Retinal pigment epithelial cell (primary cell): Measurements from ENCODE around the gene B9D2.

ENCODE experiments used
- DNase-seq: peaks from one replicate; pipeline ENCODE4 v3.0.0-alpha.2; 2010; ENCODE audit warnings: low read depth
- H3K4me3 ChIP-seq: 2 replicates; pipeline ENCODE4 v1.5.1; 2011; ENCODE audit warnings: mild to moderate bottlenecking, low read length, control low read depth, moderate library complexity
- CTCF ChIP-seq: conservative IDR thresholded peaks from 2 replicates; pipeline ENCODE4 v1.5.1; 2011; ENCODE audit warnings: low read depth, low read length, control low read depth, inconsistent platforms

Gene B9D2

GRCh38 chr19:41408256-41408655 lies 44.3 kb upstream of the B9D2 start:
- no peak for DNase-seq
- TF ChIP-seq CTCF: no peak
- H3K4me3 ChIP-seq: no peak overlapping the region

DNA sequence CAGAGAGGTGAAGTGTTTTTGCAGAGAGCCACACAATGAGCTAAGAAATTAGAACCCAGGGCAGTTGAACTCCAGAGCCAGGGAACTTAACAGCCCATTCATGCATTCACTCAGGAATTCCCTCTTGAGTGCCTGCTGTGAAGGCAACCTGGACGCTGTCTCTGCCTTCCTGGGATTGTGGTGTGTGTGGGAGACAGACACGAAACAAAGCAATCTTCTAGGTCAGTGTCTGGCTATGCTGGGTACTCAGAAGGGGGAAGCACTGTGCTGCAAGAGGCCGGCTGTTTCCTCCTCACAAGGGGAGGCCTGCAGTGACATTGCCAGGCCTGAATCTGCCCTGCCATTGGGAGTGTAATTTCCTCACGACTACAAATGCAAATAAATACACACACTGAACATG lies 43.3 kb upstream of the B9D2 start:
- DNase-seq: no peak
- no peak overlapping the region for H3K4me3 ChIP-seq
- no peak for TF ChIP-seq CTCF

DNA sequence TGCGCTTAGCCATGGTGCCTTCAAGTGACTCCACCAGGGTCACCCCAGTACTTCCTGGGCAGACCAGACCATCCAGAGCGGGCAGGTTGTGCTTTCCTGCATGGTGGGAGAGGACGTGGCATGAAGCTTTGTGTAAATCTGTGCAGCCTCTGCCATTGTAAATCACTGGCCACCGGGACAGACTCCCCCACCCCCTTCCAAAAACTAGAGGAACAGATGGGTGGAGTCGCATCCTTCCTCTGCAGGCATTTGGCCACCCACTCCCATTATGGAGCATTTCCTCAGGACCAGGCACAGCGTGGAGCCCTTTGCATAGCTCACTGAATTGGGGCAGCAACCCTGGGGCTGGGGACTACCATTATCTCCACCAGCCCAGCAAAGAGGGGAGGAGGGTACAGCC lies 41.8 kb upstream of the B9D2 start:
- no peak overlapping the region for H3K4me3 ChIP-seq
- TF ChIP-seq CTCF: no peak
- no peak for DNase-seq

DNA sequence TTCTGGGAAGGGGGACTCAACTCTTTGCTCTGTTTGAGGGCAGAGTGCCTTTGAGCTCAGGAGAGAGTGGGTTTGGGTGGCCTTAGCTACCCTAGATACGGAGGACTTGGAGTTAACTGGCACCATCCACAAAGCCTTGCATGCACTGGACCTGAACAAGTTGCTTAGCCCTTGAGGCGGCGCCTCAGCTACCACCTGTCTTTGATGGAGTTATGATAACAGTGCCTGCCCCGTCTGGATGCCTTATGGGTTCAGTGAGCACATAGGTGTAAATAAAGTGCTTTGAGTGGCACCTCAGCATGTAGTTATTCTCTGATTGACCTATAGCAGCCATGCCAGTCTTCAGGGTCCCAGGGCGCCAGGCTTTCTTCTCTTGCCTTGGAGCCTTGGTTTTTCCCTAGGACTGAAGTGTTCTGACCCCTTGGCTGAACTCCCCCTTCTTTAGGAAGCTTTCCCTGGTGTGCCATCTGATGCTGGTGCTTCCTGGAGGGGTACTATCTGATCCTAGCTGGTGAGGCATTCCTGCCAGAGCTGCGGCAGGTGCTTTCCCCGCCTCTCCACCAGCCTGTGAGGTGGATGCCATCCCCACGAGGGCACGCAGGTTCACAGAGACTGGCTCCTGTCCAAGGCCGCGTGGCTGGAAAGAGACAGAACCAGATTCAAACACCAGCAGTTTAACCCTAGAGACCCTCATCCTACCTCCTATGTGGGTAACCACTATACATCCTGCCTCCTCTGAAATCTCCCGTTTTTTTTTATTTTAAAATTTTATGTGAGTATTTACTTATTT lies 39.4 kb upstream of the B9D2 start:
- no peak for DNase-seq
- no peak overlapping the region for H3K4me3 ChIP-seq
- no peak for TF ChIP-seq CTCF

- TF ChIP-seq CTCF: no peak
- H3K4me3 ChIP-seq: no peak overlapping the region
- no peak for DNase-seq
These were observed 38.1 kb upstream of the B9D2 start for GRCh38 chr19:41402010-41402409.

DNA sequence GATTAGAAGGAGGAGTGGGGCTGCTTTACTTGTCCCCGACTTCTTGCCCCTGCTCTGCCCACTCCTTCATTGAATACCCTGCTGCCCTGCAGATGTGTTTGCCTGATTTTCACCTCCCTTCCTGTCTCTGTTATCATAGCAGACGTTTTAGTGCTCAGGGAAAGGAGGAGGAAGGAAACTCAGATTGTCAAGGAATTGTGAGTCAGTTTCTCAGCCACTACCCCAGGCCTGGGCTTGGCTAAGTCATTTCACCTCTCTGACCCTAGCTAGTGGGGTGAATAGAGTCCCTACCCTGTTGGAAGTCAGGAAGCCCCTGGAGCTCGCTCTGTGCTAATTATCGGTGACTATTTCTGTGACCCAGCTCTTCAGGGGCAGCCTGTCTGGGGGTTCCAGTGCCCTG lies 37.5 kb upstream of the B9D2 start:
- no peak for TF ChIP-seq CTCF
- no peak for DNase-seq
- no peak overlapping the region for H3K4me3 ChIP-seq

DNA sequence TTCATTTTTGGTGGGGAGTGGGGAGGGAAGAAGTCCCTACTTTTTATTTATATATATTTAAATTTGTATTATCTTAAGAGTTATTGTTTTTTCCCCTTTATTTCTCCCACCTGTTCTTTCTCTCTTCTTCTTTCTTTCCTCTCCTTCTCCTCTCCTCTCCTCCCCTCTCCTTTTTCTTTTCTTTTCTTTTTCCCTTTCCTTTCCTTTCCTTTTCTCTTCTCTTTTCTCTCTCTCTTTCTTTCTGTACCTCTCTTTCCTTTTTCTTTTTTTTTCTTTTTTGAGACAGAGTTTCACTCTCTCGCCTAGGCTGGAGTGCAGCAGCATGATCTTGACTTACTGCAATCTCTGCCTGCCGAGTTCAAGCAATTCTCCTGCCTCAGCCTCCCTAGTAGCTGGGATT lies 35.6 kb upstream of the B9D2 start:
- no peak for DNase-seq
- no peak overlapping the region for H3K4me3 ChIP-seq
- no peak for TF ChIP-seq CTCF
